ENCODE measurements around the gene CTSG.
"Not testable (repeated sequence)": the region's sequence is repeated elsewhere in the genome, so short reads cannot be mapped to it uniquely, and the experiment has no call there.

The CTSG gene, protein sequence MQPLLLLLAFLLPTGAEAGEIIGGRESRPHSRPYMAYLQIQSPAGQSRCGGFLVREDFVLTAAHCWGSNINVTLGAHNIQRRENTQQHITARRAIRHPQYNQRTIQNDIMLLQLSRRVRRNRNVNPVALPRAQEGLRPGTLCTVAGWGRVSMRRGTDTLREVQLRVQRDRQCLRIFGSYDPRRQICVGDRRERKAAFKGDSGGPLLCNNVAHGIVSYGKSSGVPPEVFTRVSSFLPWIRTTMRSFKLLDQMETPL

DNA sequence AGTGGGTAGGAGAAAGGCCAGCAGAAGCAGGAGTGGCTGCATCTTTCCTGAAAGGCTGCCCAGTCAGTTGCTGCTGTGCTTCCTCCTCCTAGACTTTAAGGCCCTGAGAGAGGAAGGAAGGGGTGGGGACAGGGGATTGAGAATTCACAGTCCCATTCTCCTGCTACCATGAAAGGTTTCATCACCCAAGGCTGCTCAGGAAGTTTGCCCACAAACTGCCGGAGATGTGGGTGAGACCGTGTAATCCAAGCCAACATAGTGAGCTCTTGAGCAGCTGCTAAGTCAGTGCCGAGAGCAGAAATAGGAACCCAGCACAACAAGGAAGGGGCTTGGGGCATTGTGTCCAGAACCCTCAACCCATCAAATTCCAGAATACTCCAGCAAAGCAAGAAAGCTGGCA is at the start of gene CTSG:
Gene CTSG (minus strand): TSS at position 69 of the 400 bp plus-strand sequence. CDS start 27 bp downstream, at position 42.
- DNase-seq (ENCODE audit: low spot score) = no peak

DNA sequence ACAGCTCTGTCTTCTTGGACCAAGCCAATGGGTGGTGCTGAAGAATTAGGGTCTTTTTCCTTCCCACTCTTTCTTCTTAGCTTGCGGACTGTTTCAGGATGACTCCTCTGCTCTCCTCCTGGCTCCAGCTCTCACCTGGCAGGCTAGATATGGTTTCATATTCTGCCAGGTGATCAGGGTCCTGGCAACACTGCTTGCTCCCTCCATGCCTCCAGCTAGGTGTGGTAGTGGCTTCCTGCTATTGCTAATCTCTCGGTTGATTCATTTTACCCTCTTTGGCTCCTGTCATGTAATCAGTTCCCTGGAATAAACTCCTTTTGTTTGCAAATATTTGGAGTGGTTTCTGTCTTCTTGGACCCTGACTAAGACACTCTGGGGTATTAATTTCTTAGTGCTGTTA is 37.7 kb upstream of the CTSG start:
- DNase-seq (ENCODE audit: low spot score) = no peak

- no peak for DNase-seq (ENCODE audit: low spot score)
These were observed 37.2 kb upstream of the CTSG start for GRCh38 chr14:24613241-24613640.

DNA sequence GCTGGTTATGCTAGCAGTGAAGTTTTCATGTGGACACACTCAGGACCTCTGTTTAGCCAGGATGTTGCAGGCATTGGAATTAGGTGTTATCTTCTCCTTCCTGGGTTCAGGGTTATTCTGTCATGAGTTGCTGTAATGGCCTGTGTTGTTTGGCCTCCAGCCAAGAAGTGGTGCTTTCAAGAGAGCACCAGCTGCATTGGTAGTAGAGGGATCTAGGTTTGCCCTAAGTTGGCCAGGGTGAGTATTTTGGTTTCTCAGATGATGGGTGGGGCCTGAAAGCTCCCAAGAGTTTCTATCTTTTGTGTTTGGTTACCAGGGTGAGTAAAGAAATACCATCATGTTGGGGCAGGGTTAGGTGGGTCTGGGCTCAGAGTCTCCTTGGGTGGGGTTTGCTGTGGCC is 36.1 kb upstream of the CTSG start:
- no peak for DNase-seq (ENCODE audit: low spot score)

- no peak for DNase-seq (ENCODE audit: low spot score)
These were observed 33.8 kb upstream of the CTSG start, which contains the start of gene GZMH for GRCh38 chr14:24609655-24610344. Gene GZMH, minus strand, starts transcription at chr14:24609685. Its CDS starts 72 bp downstream, at chr14:24609613.

GRCh38 chr14:24607635-24608514 is 31.8 kb upstream of the CTSG start:
- DNase-seq (ENCODE audit: low spot score) = no peak

DNA sequence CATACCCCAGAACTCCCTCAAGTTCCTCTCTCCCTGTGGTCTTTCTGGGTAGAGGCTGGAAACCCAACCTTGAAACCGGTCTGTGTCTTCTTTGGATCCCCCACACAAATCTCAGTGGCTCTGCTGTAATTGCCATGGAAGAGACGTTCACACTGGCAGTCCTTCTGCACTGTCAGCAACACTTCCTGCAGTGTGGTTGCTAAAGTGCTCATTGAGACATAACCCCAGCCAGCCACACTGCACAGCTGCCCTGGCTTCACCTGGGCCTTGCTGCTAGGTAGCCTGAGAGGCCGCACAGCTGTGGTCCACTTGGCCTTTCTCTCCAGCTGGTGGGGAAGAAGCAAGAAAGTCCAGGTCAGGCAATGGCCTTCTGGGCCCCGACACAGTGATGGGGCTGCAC is 31.0 kb upstream of the CTSG start:
- no peak for DNase-seq (ENCODE audit: low spot score)

- DNase-seq (ENCODE audit: low spot score) = no peak
These were observed 30.2 kb upstream of the CTSG start for GRCh38 chr14:24606297-24606696.

DNA sequence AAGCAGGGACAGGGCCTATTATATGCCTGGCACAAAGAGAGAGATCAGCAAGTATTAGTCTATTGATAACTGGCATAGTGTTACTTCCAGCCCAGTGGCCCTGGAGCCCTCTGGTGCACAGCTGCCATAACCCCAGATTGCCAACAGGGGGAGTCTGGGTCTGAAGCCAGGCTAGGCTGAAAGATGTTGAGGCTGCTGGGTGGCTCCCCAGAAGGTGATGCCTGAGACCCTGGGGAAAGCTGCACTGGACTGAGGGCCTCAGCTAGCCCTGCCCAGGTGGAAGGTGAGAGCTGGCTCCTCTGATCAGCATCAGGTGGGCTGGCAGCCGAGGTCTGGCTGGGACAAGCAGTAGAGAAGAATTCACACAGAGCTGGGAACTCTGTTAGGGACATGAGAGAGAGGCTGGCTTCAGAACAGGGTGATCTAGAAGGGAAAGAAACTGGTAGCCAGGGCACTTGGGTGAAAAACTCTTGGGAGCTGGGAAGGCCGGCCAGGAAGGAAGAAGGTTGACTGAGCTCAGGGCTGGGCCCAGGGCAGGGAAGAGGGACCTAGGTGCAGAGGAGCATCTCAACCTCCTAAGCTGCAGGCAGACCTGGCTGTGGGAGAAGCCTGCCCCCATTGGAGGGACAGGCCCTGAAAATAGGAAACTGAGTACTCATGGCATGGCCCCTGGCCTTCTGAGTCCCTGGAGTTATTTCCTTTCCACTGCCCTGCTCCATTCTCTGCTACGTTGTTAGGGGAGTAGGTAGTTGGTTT is 29.6 kb upstream of the CTSG start:
- DNase-seq (ENCODE audit: low spot score) = no peak

GRCh38 chr14:24597403-24597802 is 21.4 kb upstream of the CTSG start:
- DNase-seq (ENCODE audit: low spot score) = no peak

DNA sequence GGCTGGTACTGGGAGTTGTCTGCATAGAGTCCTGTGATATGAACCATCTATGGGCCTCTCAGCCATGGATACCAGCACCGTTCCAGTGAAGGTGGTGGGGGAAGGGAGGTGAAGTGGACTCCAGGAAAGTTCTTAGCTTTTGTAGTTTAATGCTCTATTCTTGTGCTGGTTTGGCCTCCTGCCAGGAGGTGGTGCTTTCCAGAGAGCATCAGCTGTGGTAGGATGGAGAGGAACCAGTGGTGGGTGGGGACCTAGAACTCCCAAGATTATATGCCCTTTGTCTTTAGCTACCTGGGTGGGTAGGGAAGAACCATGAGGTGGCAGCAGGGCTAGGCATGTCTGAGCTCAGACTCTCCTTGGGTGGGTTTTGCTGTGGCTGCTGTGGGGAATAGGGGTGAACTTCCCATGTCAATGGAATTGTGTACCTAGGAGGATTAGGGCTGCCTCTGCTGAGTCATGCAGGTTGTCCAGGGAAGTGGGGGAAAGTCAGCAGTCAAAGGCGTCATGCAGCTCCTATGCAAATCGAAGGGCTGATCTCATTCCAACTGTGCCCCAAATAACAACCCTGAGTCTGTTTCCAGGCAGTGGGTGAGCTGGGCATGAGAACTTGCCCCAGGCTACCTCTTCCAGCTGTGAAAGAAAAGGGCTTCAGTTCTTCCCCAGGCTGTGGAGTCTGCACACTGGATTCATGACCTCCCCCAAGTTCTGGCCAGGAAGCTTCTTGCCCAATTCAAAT is 19.2 kb upstream of the CTSG start:
- DNase-seq (ENCODE audit: low spot score) = no peak

GRCh38 chr14:24591004-24591403 is 15.0 kb upstream of the CTSG start:
- not testable (repeated sequence) for DNase-seq (ENCODE audit: low spot score)

DNA sequence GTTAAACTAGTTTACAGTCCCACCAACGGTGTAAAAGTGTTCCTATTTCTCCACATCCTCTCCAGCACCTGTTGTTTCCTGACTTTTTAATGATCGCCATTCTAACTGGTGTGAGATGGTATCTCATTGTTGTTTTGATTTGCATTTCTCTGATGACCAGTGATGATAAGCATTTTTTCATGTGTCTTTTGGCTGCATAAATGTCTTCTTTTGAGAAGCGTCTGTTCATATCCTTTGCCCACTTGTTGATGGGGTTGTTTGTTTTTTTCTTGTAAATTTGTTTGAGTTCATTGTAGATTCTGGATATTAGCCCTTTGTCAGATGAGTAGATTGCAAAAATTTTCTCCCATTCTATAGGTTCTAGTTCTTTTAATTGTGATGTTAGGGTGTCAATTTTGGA is 8.4 kb upstream of the CTSG start:
- not testable (repeated sequence) for DNase-seq (ENCODE audit: low spot score)

DNA sequence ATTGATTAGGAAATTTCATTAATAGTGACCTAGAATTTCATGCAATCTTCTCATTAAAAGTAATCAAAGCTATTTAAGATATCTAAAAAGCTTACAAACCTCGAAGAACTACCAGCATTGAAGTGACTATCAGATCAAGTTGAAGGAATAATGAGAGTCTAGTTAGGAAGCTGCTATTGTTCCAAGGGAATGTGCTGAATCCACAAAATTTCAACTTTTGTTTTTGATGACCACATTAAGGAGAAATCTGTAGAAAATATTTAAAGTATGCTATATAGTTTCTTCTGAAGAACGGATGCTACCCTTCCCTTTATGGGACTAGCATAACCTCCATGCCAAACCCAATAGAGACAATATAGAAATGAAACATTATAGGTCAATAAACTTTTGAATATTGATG is 2.5 kb upstream of the CTSG start:
- DNase-seq (ENCODE audit: low spot score) = no peak

DNA sequence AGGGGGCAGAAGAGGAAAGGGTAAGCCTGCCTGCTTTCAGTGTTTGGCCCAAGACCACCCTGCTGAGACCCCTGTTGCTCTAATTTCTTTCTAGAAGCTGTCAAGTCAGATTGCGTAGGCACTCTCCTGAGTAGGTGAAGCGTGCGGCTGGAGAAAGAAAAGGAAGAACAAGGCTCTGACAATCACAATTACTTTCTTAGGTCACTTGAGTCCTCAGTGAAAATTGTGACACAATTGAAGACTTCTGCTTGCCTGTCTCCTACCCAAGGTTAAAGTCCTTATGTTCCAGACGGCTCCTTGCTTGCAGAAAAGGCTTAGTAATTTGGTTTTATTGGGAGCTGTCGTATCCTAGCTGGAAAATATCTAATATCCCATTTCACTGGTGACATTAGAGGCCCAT is 721 bp upstream of the CTSG start:
- no peak for DNase-seq (ENCODE audit: low spot score)

DNA sequence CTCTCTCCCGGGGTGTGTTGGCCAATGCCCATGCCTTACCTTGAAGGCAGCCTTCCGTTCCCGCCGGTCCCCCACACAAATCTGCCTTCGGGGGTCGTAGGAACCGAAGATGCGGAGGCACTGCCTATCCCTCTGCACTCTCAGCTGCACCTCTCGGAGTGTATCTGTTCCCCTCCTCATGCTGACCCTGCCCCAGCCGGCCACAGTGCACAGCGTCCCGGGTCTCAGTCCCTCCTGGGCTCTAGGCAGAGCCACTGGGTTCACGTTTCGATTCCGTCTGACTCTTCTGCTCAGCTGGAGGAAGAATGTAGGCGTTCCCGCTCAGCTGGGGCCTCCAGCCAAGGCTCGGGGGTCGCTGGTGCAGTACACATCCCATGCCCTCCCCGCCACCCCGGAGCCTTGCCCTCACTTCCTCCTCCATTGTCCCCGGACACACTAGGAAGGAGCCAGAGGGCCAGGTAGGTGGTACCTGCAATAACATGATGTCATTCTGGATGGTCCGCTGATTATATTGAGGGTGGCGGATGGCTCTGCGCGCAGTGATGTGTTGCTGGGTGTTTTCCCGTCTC is 1.8 kb downstream of the CTSG start:
- no peak for DNase-seq (ENCODE audit: low spot score)

DNA sequence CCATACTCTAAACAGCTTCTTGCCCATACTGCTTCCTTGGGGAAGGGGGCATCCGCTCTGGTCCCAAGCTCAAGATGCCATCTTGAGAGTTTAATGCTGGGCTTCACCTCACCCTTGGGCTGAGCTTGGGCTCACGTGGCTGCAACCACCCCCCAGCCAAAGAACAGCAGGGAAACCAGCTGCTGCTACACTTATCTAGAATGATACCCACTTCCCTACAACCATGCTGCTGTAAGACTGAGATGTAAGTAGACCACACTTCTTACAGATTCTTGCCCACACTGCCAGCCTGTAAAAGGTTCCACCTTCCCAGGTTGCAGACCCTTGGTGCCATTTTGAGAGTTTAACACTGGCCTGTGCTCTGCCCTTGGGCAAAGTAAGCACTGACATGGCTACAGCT is 9.7 kb downstream of the CTSG start:
- DNase-seq (ENCODE audit: low spot score) = no peak

DNA sequence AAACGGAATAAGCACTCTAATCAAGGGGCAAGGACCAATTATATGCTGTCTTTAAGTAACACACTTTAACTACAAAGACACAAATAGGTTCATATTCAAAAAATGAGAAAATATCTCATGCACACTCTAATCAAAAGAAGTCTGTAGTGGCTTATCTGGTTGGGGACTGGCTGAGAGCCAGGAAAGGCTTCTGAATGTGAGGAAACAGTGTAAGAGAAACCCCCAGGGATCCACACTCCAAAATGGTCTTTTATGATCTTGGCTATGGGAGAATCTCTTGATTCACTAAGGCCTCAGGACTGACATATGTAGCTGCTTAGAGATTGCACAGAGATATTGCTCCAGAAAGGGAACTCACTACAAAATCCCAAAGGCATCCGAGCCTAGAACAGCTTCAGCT is 10.3 kb downstream of the CTSG start:
- no peak for DNase-seq (ENCODE audit: low spot score)

GRCh38 chr14:24563505-24563904 is 12.5 kb downstream of the CTSG start:
- no peak for DNase-seq (ENCODE audit: low spot score)

DNA sequence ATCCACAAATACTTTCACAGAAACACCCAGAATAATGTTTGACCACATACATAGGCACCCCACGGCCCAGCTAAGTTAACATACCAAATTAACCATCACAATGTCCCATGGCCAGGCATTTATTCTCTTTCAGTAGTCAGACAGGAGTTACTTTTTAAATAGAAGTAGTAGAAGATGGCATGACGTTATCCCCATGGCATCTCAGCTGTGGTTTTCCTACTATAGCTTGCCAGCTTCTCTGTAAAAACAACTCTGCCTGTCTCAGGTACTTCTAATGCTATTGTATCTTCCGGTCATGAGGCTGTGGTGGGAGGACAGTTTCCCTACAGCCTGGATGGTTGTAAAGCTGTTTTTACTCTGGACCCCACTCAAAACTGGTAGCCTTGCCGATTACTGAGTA is 19.3 kb downstream of the CTSG start:
- no peak for DNase-seq (ENCODE audit: low spot score)

GRCh38 chr14:24549064-24549463 is 27.0 kb downstream of the CTSG start:
- not testable (repeated sequence) for DNase-seq (ENCODE audit: low spot score)

Measured in left forelimb (tissue), 1 donor.